ENCODE results near the gene FMNL2. TPM values are rescaled to one million over a fixed set of nuclear protein-coding genes. Genes with fewer than 3 reads are reported as not detected.

The FMNL2 gene
- total and polyA plus RNA-seq, 2 experiments from 2014 or later = 16.5 to 45.4 TPM

DNA sequence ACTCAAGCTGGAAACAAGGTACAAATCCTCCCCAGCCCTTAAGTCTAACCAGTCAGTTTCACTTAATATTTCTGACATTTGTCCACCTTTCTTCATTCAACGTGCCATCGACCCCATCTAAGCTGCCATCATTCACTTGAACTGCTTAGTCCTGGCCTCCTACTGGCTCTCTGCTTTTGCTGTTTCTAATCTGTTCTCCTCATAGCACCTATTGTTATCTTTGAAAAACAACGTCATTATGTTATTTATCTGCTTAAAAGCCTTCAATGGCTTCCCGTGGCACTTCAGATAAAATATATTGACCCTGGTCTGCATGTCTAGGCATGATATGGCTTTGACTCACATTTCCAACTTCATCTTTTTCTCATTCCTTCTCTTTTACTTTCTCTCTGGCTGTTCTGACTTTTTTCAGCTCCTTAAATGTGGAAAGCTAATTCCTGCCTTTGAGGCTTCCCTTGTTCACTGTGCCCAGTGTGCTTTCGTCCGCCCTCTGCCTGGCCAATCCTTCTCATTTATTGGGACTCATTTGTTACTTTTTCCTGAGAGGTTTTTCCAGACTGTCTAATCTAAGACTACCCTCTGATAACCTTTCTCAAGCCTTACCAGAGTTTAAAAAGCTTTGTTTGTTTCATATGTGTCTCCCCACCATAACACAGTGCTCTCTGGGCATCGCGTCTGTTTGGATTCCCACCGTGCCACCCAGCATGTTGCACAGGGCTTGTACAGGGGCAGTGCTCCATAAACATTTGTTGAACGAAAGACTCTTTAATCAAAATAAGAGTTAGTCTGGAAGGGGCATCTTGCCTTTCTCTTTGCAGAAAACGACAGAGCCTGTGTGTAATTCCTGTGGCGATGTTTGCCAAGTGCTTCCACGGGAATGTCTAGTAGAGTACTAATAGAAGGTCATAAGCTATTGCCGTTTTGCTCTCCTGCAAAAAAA lies 183.9 kb downstream of the FMNL2 start (continued):
- TF ChIP-seq, protein P1, sequence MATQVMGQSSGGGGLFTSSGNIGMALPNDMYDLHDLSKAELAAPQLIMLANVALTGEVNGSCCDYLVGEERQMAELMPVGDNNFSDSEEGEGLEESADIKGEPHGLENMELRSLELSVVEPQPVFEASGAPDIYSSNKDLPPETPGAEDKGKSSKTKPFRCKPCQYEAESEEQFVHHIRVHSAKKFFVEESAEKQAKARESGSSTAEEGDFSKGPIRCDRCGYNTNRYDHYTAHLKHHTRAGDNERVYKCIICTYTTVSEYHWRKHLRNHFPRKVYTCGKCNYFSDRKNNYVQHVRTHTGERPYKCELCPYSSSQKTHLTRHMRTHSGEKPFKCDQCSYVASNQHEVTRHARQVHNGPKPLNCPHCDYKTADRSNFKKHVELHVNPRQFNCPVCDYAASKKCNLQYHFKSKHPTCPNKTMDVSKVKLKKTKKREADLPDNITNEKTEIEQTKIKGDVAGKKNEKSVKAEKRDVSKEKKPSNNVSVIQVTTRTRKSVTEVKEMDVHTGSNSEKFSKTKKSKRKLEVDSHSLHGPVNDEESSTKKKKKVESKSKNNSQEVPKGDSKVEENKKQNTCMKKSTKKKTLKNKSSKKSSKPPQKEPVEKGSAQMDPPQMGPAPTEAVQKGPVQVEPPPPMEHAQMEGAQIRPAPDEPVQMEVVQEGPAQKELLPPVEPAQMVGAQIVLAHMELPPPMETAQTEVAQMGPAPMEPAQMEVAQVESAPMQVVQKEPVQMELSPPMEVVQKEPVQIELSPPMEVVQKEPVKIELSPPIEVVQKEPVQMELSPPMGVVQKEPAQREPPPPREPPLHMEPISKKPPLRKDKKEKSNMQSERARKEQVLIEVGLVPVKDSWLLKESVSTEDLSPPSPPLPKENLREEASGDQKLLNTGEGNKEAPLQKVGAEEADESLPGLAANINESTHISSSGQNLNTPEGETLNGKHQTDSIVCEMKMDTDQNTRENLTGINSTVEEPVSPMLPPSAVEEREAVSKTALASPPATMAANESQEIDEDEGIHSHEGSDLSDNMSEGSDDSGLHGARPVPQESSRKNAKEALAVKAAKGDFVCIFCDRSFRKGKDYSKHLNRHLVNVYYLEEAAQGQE (IDR thresholded peaks at IDR 0.05; ENCODE audit: unreplicated experiment) = no peak
- TF ChIP-seq JUNB (IDR thresholded peaks at IDR 0.05; ENCODE audit: unreplicated experiment) (no peak), ZNF331 (CRISPR knock-in tag; IDR thresholded peaks at IDR 0.05; ENCODE audit: low read depth) (no peak), STAT1 (IDR thresholded peaks at IDR 0.05; ENCODE audit: unreplicated experiment) (no peak), CREB1 (CRISPR knock-in tag; IDR thresholded peaks at IDR 0.05; ENCODE audit: low read depth) (no peak), POLR2AphosphoS5 (IDR thresholded peaks at IDR 0.05; ENCODE audit: low read depth) (no peak), ZNF114 (CRISPR knock-in tag; IDR thresholded peaks at IDR 0.05) (no peak), NANOG (IDR thresholded peaks at IDR 0.05; ENCODE audit: borderline replicate concordance) (no peak)
- TF ChIP-seq, protein P2, sequence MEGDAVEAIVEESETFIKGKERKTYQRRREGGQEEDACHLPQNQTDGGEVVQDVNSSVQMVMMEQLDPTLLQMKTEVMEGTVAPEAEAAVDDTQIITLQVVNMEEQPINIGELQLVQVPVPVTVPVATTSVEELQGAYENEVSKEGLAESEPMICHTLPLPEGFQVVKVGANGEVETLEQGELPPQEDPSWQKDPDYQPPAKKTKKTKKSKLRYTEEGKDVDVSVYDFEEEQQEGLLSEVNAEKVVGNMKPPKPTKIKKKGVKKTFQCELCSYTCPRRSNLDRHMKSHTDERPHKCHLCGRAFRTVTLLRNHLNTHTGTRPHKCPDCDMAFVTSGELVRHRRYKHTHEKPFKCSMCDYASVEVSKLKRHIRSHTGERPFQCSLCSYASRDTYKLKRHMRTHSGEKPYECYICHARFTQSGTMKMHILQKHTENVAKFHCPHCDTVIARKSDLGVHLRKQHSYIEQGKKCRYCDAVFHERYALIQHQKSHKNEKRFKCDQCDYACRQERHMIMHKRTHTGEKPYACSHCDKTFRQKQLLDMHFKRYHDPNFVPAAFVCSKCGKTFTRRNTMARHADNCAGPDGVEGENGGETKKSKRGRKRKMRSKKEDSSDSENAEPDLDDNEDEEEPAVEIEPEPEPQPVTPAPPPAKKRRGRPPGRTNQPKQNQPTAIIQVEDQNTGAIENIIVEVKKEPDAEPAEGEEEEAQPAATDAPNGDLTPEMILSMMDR (conservative IDR thresholded peaks at IDR 0.05; ENCODE audit: low read depth in 2 of 2) = no peak

DNA sequence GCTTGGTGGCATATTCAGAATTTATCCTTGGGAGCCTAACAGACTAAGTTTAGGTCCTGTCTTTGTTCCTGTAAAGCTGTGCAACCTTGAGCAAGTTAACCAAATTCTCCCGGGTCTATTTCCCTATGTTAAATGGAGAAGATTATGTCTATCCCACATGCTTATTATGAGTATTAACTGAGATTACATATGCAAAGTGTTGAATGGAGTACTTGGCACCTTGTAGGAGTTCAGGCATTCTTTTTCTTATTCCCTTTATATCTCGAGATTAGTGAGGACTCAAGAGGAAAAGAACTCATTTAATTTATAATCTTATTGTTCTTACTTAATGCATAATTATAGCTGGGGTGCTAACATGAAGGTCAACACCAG lies 184.6 kb downstream of the FMNL2 start:
- Histone ChIP-seq H4K20me1 (replicated peaks; ENCODE audit: insufficient read depth) (peaks cover 8% of the 10 kb centered on the region; the same call in 1 of the 2 replicates), H3K4me2 (no peak overlapping the region), H3K27ac (ENCODE audit: low read depth) (no peak overlapping the region), H3K4me3 (no peak overlapping the region), H3K27me3 (ENCODE audit: insufficient read depth) (no peaks in the 10 kb centered on the region), H3K79me2 (replicated peaks; ENCODE audit: insufficient read depth) (peaks cover 56% of the 10 kb centered on the region), H3K4me1 (ENCODE audit: insufficient read depth) (no peaks in the 10 kb centered on the region), H3F3A (replicated peaks; ENCODE audit: low read depth) (no peaks in the 10 kb centered on the region), H2AFZ (no peak overlapping the region), H3K36me3 (ENCODE audit: insufficient read depth) (no peaks in the 10 kb centered on the region), H3K9me2 (ENCODE audit: insufficient read depth) (no peaks in the 10 kb centered on the region)
- H3K36me3 Mint-ChIP-seq (ENCODE audit: low read depth) = peaks cover 2% of the 10 kb centered on the region; the same call in 2 of the 3 replicates
- DNase-seq (ENCODE audit: low spot score) (no peak), ATAC-seq (no peak)
- no peak overlapping the region for H3K4me3 Mint-ChIP-seq
- no peaks in the 10 kb centered on the region for H3K9me3 Mint-ChIP-seq
- H3K27ac Mint-ChIP-seq = no peak overlapping the region
- H3K4me1 Mint-ChIP-seq = peaks cover 20% of the 10 kb centered on the region
- H3K27me3 Mint-ChIP-seq (ENCODE audit: insufficient read depth, low read depth, poor library complexity) = no peaks in the 10 kb centered on the region
- TF ChIP-seq NANOG (IDR thresholded peaks at IDR 0.05; ENCODE audit: borderline replicate concordance) = no peak
- TF ChIP-seq ZNF114 (CRISPR knock-in tag; IDR thresholded peaks at IDR 0.05) = no peak
- TF ChIP-seq, protein P3, sequence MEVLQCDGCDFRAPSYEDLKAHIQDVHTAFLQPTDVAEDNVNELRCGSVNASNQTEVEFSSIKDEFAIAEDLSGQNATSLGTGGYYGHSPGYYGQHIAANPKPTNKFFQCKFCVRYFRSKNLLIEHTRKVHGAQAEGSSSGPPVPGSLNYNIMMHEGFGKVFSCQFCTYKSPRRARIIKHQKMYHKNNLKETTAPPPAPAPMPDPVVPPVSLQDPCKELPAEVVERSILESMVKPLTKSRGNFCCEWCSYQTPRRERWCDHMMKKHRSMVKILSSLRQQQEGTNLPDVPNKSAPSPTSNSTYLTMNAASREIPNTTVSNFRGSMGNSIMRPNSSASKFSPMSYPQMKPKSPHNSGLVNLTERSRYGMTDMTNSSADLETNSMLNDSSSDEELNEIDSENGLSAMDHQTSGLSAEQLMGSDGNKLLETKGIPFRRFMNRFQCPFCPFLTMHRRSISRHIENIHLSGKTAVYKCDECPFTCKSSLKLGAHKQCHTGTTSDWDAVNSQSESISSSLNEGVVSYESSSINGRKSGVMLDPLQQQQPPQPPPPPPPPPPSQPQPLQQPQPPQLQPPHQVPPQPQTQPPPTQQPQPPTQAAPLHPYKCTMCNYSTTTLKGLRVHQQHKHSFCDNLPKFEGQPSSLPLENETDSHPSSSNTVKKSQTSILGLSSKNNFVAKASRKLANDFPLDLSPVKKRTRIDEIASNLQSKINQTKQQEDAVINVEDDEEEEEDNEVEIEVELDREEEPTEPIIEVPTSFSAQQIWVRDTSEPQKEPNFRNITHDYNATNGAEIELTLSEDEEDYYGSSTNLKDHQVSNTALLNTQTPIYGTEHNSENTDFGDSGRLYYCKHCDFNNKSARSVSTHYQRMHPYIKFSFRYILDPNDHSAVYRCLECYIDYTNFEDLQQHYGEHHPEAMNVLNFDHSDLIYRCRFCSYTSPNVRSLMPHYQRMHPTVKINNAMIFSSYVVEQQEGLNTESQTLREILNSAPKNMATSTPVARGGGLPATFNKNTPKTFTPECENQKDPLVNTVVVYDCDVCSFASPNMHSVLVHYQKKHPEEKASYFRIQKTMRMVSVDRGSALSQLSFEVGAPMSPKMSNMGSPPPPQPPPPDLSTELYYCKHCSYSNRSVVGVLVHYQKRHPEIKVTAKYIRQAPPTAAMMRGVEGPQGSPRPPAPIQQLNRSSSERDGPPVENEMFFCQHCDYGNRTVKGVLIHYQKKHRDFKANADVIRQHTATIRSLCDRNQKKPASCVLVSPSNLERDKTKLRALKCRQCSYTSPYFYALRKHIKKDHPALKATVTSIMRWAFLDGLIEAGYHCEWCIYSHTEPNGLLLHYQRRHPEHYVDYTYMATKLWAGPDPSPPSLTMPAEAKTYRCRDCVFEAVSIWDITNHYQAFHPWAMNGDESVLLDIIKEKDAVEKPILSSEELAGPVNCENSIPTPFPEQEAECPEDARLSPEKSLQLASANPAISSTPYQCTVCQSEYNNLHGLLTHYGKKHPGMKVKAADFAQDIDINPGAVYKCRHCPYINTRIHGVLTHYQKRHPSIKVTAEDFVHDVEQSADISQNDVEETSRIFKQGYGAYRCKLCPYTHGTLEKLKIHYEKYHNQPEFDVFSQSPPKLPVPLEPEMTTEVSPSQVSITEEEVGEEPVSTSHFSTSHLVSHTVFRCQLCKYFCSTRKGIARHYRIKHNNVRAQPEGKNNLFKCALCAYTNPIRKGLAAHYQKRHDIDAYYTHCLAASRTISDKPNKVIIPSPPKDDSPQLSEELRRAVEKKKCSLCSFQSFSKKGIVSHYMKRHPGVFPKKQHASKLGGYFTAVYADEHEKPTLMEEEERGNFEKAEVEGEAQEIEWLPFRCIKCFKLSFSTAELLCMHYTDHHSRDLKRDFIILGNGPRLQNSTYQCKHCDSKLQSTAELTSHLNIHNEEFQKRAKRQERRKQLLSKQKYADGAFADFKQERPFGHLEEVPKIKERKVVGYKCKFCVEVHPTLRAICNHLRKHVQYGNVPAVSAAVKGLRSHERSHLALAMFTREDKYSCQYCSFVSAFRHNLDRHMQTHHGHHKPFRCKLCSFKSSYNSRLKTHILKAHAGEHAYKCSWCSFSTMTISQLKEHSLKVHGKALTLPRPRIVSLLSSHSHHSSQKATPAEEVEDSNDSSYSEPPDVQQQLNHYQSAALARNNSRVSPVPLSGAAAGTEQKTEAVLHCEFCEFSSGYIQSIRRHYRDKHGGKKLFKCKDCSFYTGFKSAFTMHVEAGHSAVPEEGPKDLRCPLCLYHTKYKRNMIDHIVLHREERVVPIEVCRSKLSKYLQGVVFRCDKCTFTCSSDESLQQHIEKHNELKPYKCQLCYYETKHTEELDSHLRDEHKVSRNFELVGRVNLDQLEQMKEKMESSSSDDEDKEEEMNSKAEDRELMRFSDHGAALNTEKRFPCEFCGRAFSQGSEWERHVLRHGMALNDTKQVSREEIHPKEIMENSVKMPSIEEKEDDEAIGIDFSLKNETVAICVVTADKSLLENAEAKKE (CRISPR knock-in tag; IDR thresholded peaks at IDR 0.05) = no peak
- no peak for TF ChIP-seq STAT1 (IDR thresholded peaks at IDR 0.05; ENCODE audit: unreplicated experiment)
- TF ChIP-seq, protein P4, sequence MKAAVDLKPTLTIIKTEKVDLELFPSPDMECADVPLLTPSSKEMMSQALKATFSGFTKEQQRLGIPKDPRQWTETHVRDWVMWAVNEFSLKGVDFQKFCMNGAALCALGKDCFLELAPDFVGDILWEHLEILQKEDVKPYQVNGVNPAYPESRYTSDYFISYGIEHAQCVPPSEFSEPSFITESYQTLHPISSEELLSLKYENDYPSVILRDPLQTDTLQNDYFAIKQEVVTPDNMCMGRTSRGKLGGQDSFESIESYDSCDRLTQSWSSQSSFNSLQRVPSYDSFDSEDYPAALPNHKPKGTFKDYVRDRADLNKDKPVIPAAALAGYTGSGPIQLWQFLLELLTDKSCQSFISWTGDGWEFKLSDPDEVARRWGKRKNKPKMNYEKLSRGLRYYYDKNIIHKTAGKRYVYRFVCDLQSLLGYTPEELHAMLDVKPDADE (IDR thresholded peaks at IDR 0.05) = no peak
